MCF 10A (cell line): ENCODE results near the gene OLFML2A. TPM values are rescaled to one million over a fixed set of nuclear protein-coding genes. Genes with fewer than 3 reads are reported as not detected.

Source experiments
- BruUV-seq: library from RNA; stranded (reverse); fragments of 400-500 nt; replicated peaks from 2 replicates; lab custom pipeline; 2021; lab: Mats Ljungman, UMichigan
- CTCF ChIA-PET: fragments of 300-600 bp; sonication (Branson Sonifier 250); formaldehyde crosslinking; extraction: SDS; loops from one replicate; lab custom pipeline; 2021; ENCODE audit warnings: antibody characterized with exemption, inconsistent platforms; lab: Yijun Ruan, JAX
- POLR2A ChIA-PET: fragments of 300-600, 350-650 bp; sonication (Branson Sonifier 250); formaldehyde crosslinking; extraction: SDS; loops from one replicate; lab custom pipeline; 2020; ENCODE audit warnings: antibody characterized with exemption, inconsistent platforms; lab: Yijun Ruan, JAX
- DNase-seq: peaks from one replicate; pipeline ENCODE4 v3.0.0-alpha.2; 2018; ENCODE audit not compliant: unreplicated experiment
- H3K27ac Mint-ChIP-seq: one replicate; pipeline ENCODE4 v1.8.0; 2022; ENCODE audit warnings: mild to moderate bottlenecking, low read depth, mixed read lengths; ENCODE audit not compliant: unreplicated experiment
- H3K27me3 Mint-ChIP-seq: one replicate; pipeline ENCODE4 v1.8.0; 2022; ENCODE audit warnings: mixed read lengths; ENCODE audit not compliant: insufficient read depth, unreplicated experiment
- H3K36me3 Mint-ChIP-seq: one replicate; pipeline ENCODE4 v1.8.0; 2022; ENCODE audit warnings: mild to moderate bottlenecking, moderate library complexity, mixed read lengths; ENCODE audit not compliant: insufficient read depth, unreplicated experiment
- H3K4me1 Mint-ChIP-seq: one replicate; pipeline ENCODE4 v1.8.0; 2022; ENCODE audit warnings: mixed read lengths; ENCODE audit not compliant: insufficient read depth, unreplicated experiment
- H3K4me3 Mint-ChIP-seq: one replicate; pipeline ENCODE4 v1.8.0; 2022; ENCODE audit warnings: mild to moderate bottlenecking, moderate library complexity, mixed read lengths; ENCODE audit not compliant: unreplicated experiment
- H3K9me3 Mint-ChIP-seq: one replicate; pipeline ENCODE4 v1.8.0; 2022; ENCODE audit warnings: mixed read lengths; ENCODE audit not compliant: unreplicated experiment
- intact Hi-C: fragments of 100-400 bp; cut with micrococcal nuclease; formaldehyde crosslinking; loops from 2 replicates; pipeline ENCODE4 v1.14.1; 2022
- total RNA-seq: library from RNA; stranded (reverse); gene quantifications from 2 replicates; pipeline ENCODE4 v1.2.3, GENCODE V29; 2022
- TF ChIP-seq, protein P1 (sequence below): fragments of 200-600 bp; IDR thresholded peaks from one replicate; pipeline ENCODE4 v1.8.0; 2022; ENCODE audit warnings: antibody characterized with exemption, mild to moderate bottlenecking; ENCODE audit not compliant: unreplicated experiment

Gene OLFML2A
- total RNA-seq, 1 experiment from 2014 or later: 0.21 TPM

DNA sequence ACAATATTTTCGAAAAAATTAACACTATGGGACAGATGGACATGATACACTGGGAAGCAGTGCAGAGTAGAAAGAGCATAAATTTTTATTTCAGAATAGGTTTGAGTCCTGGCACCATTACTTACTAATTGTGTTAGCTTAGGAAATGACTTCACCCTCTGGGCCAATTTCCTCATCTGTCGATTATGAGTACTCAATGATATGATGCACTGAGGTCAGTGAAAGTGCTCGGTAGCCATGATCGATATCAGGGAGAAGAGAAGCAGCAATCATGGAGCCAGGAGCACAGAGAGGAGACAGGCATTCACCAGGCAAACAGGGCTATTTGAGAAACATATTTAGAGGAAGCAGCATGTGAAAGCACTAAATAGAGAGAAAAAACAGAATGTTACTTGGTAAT, 35.3 kb upstream of the OLFML2A start:
- H3K27ac Mint-ChIP-seq: no peak overlapping the region
- CTCF ChIA-PET: interaction anchor here (1.0 kb wide), 1 partner anchor 23 kb away, joined by 4 read pairs; no protein-coding TSS in a partner anchor
- BruUV-seq: no TSS peak

GRCh38 chr9:124742940-124743339, 34.0 kb upstream of the OLFML2A start:
- H3K27ac Mint-ChIP-seq: no peak overlapping the region
- ChIA-PET CTCF (interaction anchor here (0.5 to 2.1 kb wide), 12 partner anchors 9 to 1775 kb away, joined by 3 to 16 read pairs (median 4); no protein-coding TSS in a partner anchor), POLR2A (interaction anchor here (0.7 to 1.8 kb wide), 7 partner anchors 8 to 119 kb away, joined by 3 to 7 read pairs (median 4); partner anchors contain the start of gene NR6A1)
- H3K4me1 Mint-ChIP-seq: no peaks in the 10 kb centered on the region
- no peak overlapping the region for H3K4me3 Mint-ChIP-seq
- no peaks in the 10 kb centered on the region for H3K36me3 Mint-ChIP-seq
- BruUV-seq: no TSS peak
- TF ChIP-seq, protein P1, sequence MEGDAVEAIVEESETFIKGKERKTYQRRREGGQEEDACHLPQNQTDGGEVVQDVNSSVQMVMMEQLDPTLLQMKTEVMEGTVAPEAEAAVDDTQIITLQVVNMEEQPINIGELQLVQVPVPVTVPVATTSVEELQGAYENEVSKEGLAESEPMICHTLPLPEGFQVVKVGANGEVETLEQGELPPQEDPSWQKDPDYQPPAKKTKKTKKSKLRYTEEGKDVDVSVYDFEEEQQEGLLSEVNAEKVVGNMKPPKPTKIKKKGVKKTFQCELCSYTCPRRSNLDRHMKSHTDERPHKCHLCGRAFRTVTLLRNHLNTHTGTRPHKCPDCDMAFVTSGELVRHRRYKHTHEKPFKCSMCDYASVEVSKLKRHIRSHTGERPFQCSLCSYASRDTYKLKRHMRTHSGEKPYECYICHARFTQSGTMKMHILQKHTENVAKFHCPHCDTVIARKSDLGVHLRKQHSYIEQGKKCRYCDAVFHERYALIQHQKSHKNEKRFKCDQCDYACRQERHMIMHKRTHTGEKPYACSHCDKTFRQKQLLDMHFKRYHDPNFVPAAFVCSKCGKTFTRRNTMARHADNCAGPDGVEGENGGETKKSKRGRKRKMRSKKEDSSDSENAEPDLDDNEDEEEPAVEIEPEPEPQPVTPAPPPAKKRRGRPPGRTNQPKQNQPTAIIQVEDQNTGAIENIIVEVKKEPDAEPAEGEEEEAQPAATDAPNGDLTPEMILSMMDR: no peak
- DNase-seq: no peak
- no peaks in the 10 kb centered on the region for H3K27me3 Mint-ChIP-seq
- intact Hi-C loops: no loop called here
- no peaks in the 10 kb centered on the region for H3K9me3 Mint-ChIP-seq

More for the DNA sequence above, 35.3 kb upstream of the OLFML2A start:
- H3K9me3 Mint-ChIP-seq: no peaks in the 10 kb centered on the region
- DNase-seq: no peak
- POLR2A ChIA-PET: no interaction called here
- H3K4me1 Mint-ChIP-seq: no peaks in the 10 kb centered on the region
- intact Hi-C loops: no loop called here
- TF ChIP-seq, protein P1: no peak
- no peak overlapping the region for H3K4me3 Mint-ChIP-seq
- no peaks in the 10 kb centered on the region for H3K27me3 Mint-ChIP-seq
- H3K36me3 Mint-ChIP-seq: no peaks in the 10 kb centered on the region

DNA sequence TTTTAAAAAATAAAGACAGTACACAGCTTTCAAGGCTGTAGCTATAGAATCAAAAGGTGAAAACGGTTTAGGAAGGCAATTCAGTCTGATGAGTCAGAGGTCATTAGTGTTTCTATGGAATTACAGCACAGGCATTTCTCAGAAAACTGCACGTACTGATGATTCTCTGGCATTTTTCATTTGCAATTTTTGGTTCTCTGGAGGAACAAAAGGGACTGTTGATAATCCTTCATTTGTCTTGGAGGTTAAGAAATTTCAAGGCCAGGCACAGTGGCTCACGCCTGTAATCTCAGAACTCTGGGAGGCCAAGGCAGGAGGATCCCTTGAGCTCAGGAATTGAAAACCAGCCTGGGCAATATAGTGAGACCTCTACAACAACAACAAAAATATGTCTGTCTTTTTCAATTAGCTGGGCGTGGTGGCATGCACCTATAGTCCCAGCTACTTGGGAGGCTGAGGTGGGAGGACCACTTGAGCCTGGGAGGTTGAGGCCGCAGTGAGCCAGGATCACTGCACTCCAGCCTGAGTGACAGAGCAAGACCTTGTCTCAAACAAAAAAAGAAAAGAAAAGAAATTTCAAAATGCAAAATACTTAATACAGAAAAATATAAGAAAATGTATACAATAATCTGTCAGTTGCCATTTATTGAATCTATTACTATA, 33.1 kb upstream of the OLFML2A start:
- no peaks in the 10 kb centered on the region for H3K4me1 Mint-ChIP-seq
- TF ChIP-seq, protein P1: no peak
- no peaks in the 10 kb centered on the region for H3K27me3 Mint-ChIP-seq
- H3K36me3 Mint-ChIP-seq: no peaks in the 10 kb centered on the region
- no peaks in the 10 kb centered on the region for H3K9me3 Mint-ChIP-seq
- DNase-seq: no peak
- CTCF ChIA-PET: interaction anchor here (0.6 to 2.1 kb wide), 15 partner anchors 8 to 1106 kb away, joined by 3 to 16 read pairs (median 5); no protein-coding TSS in a partner anchor
- no peak overlapping the region for H3K4me3 Mint-ChIP-seq
- intact Hi-C loops: no loop called here
- H3K27ac Mint-ChIP-seq: no peak overlapping the region
- POLR2A ChIA-PET: interaction anchor here (0.7 to 1.8 kb wide), 8 partner anchors 9 to 1970 kb away, joined by 3 to 7 read pairs (median 4); partner anchors contain the start of gene NR6A1
- BruUV-seq: no TSS peak

DNA sequence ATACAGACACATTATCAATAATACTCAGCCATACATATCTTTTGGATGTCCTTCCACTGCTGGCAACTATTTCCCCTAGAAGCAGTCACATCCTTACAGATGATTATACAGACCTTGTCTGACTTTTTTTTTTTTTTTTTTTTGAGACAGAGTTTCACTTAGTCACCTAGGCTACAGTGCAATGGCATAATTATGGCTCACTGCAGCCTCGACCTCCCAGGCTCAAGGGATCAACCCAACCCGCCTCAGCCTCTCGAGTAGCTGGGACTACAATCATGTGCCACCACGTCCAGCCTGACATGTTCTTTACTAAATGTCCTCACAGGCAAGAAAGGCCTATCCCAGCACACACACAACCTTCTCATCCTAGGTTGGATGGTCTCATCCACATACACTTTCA, 29.9 kb upstream of the OLFML2A start:
- TF ChIP-seq, protein P1: no peak
- Mint-ChIP-seq H3K36me3 (no peaks in the 10 kb centered on the region), H3K4me3 (no peak overlapping the region), H3K27me3 (no peaks in the 10 kb centered on the region), H3K27ac (no peak overlapping the region), H3K9me3 (no peaks in the 10 kb centered on the region), H3K4me1 (no peaks in the 10 kb centered on the region)
- POLR2A ChIA-PET: interaction anchor here (1.2 kb wide), 1 partner anchor 18 kb away, joined by 3 read pairs; no protein-coding TSS in a partner anchor
- intact Hi-C loops: no loop called here
- no peak for DNase-seq
- CTCF ChIA-PET: interaction anchor here (0.6 kb wide), 1 partner anchor 25 kb away, joined by 3 read pairs; no protein-coding TSS in a partner anchor
- BruUV-seq: no TSS peak
